ENCODE data around the gene PSME3IP1. TPM values are rescaled to one million over a fixed set of nuclear protein-coding genes. Genes with fewer than 3 reads are reported as not detected.
A peak's percentile ranks its signal among the peaks of the same experiment; 100 is the strongest.

PSME3IP1 gene
- polyA plus RNA-seq, 1 donor (not counting 4 experiments of a cell fraction or from before 2014, with no cell fraction given), result 75.7 TPM

GRCh38 chr16:57166951-57167350, 18.9 kb downstream of the PSME3IP1 start:
- Histone ChIP-seq H3K9me3 (ENCODE audit: control insufficient read depth, low read depth, low read length) (no peaks in the 10 kb centered on the region), H3K9me1 (ENCODE audit: control insufficient read depth, extremely low read depth, insufficient read depth, low read length) (peaks cover 4% of the 10 kb centered on the region), H3K79me2 (ENCODE audit: control insufficient read depth, insufficient read depth, low read length) (no peaks in the 10 kb centered on the region), H3K27me3 (ENCODE audit: control insufficient read depth, extremely low read depth, insufficient read depth, low read length) (no peaks in the 10 kb centered on the region), H3K4me2 (ENCODE audit: control insufficient read depth, extremely low read depth, insufficient read depth, low read depth, low read length) (peak overlapping the region; percentile 58), H3K4me3 (ENCODE audit: control insufficient read depth in 2 of 3, extremely low read depth in 1 of 3, insufficient read depth in 2 of 3, low read depth in 1 of 3, low read length in 3 of 3) (peak overlapping the region in 1 of 3 experiments; percentile 25), H4K20me1 (ENCODE audit: control insufficient read depth, extremely low read depth, insufficient read depth, low read length) (no peaks in the 10 kb centered on the region), H2AFZ (ENCODE audit: control insufficient read depth, low read length) (no peak overlapping the region), H3K9ac (ENCODE audit: control insufficient read depth, extremely low read depth, insufficient read depth, low read length) (no peak overlapping the region), H3K36me3 (ENCODE audit: control insufficient read depth in 2 of 2, extremely low read depth in 1 of 2, insufficient read depth in 2 of 2, low read length in 2 of 2) (peaks cover 11 to 27% of the 10 kb centered on the region in 2 experiments), H3K4me1 (ENCODE audit: control insufficient read depth, extremely low read depth, insufficient read depth, low read length) (peaks cover 25% of the 10 kb centered on the region), H3K27ac (ENCODE audit: control insufficient read depth, insufficient read depth, low read length) (peak overlapping the region; percentile 32)
- no peak for TF ChIP-seq CTCF (optimal IDR thresholded peaks at IDR 0.05 in 1 of 3, IDR thresholded peaks at IDR 0.05 in 1 of 3, conservative IDR thresholded peaks at IDR 0.05 in 1 of 3; ENCODE audit: extremely low read depth in 1 of 3, insufficient read depth in 2 of 3, low read length in 3 of 3)
- dilution Hi-C loops (cut with MboI; ENCODE audit: extremely low pct_ligation_motif_present, low sequenced_read_pairs), result no loop called here
- FAIRE-seq (peak; percentile 98), DNase-seq (ENCODE audit: low read depth, low spot score) (no peak)

- no peak for TF ChIP-seq CTCF (optimal IDR thresholded peaks at IDR 0.05 in 1 of 3, IDR thresholded peaks at IDR 0.05 in 1 of 3, conservative IDR thresholded peaks at IDR 0.05 in 1 of 3; ENCODE audit: extremely low read depth in 1 of 3, insufficient read depth in 2 of 3, low read length in 3 of 3)
- no peak for TF ChIP-seq EZH2 (IDR thresholded peaks at IDR 0.05; ENCODE audit: low read length)
- no peaks in the 10 kb centered on the region for H3K79me2 ChIP-seq (ENCODE audit: control insufficient read depth, insufficient read depth, low read length)
- H2AFZ ChIP-seq (ENCODE audit: control insufficient read depth, low read length), result no peak overlapping the region
- H3K9me1 ChIP-seq (ENCODE audit: control insufficient read depth, extremely low read depth, insufficient read depth, low read length), result peaks cover 4% of the 10 kb centered on the region
- no peaks in the 10 kb centered on the region for H3K27me3 ChIP-seq (ENCODE audit: control insufficient read depth, extremely low read depth, insufficient read depth, low read length)
- H3K27ac ChIP-seq (ENCODE audit: control insufficient read depth, insufficient read depth, low read length), result peak overlapping the region; percentile 32
- H3K9me3 ChIP-seq (ENCODE audit: control insufficient read depth, low read depth, low read length), result no peaks in the 10 kb centered on the region
- FAIRE-seq (no peak), DNase-seq (ENCODE audit: low read depth, low spot score) (no peak)
- peaks cover 25% of the 10 kb centered on the region for H3K4me1 ChIP-seq (ENCODE audit: control insufficient read depth, extremely low read depth, insufficient read depth, low read length)
- H3K4me3 ChIP-seq (ENCODE audit: control insufficient read depth in 2 of 3, extremely low read depth in 1 of 3, insufficient read depth in 2 of 3, low read depth in 1 of 3, low read length in 3 of 3), result no peak overlapping the region
- H3K4me2 ChIP-seq (ENCODE audit: control insufficient read depth, extremely low read depth, insufficient read depth, low read depth, low read length), result peak overlapping the region; percentile 58
- peaks cover 8 to 32% of the 10 kb centered on the region in 2 experiments for H3K36me3 ChIP-seq (ENCODE audit: control insufficient read depth in 2 of 2, extremely low read depth in 1 of 2, insufficient read depth in 2 of 2, low read length in 2 of 2)
- no peaks in the 10 kb centered on the region for H4K20me1 ChIP-seq (ENCODE audit: control insufficient read depth, extremely low read depth, insufficient read depth, low read length)
- H3K9ac ChIP-seq (ENCODE audit: control insufficient read depth, extremely low read depth, insufficient read depth, low read length), result no peak overlapping the region
- dilution Hi-C loops (cut with MboI; ENCODE audit: extremely low pct_ligation_motif_present, low sequenced_read_pairs), result no loop called here
These were observed 19.4 kb downstream of the PSME3IP1 start for GRCh38 chr16:57166451-57166850.
